GM13976 (cell line): Measurements from ENCODE around the gene TOP1.

Experiments
- DNase-seq: peaks from one replicate; pipeline ENCODE4 v3.0.0; 2012; ENCODE audit warnings: low spot score
- in situ Hi-C: fragments of 300-500 bp; cut with MboI; formaldehyde crosslinking; loops from one replicate; pipeline ENCODE4 v1.12.0; 2022; ENCODE audit warnings: low sequenced_read_pairs, mixed read lengths, inconsistent platforms; ENCODE audit not compliant: unreplicated experiment
- TF ChIP-seq, protein P1 (sequence below): IDR thresholded peaks from 2 replicates; pipeline ENCODE4 v1.5.1; 2012; ENCODE audit warnings: borderline replicate concordance, mild to moderate bottlenecking; ENCODE audit not compliant: insufficient read depth; ENCODE audit errors: extremely low read depth, missing control alignments, control extremely low read depth

The TOP1 gene

DNA sequence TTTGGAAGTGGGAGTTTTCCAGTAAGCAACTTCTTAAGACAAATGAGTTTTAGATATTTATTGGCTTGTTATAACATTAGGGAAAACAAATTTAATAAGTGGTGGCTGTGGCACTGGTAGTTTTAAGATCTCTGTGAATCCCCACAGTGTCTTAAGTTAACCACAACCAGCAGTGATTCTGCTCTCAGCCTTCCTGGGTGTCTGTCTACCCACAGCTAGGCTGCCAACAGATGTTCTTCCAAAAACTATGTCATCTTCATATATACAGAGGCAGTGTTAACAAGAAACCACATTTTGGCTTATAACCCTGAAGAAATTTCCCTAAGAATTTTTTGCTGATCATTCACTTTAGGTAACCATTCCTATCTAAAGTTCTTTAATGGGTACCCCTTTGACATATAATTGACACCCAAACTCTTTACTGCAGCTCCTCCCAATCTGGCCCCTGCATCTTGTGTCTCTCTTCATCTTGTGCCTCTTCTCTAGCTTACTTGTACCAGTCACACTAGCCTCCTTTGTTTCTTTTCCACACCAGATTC is 52.7 kb downstream of the TOP1 start:
- no peak for DNase-seq
- TF ChIP-seq, protein P1, sequence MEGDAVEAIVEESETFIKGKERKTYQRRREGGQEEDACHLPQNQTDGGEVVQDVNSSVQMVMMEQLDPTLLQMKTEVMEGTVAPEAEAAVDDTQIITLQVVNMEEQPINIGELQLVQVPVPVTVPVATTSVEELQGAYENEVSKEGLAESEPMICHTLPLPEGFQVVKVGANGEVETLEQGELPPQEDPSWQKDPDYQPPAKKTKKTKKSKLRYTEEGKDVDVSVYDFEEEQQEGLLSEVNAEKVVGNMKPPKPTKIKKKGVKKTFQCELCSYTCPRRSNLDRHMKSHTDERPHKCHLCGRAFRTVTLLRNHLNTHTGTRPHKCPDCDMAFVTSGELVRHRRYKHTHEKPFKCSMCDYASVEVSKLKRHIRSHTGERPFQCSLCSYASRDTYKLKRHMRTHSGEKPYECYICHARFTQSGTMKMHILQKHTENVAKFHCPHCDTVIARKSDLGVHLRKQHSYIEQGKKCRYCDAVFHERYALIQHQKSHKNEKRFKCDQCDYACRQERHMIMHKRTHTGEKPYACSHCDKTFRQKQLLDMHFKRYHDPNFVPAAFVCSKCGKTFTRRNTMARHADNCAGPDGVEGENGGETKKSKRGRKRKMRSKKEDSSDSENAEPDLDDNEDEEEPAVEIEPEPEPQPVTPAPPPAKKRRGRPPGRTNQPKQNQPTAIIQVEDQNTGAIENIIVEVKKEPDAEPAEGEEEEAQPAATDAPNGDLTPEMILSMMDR = no peak
- in situ Hi-C loops = loop anchor here (25.0 kb wide), 1 partner anchor 319 kb away; no protein-coding TSS in a partner anchor

DNA sequence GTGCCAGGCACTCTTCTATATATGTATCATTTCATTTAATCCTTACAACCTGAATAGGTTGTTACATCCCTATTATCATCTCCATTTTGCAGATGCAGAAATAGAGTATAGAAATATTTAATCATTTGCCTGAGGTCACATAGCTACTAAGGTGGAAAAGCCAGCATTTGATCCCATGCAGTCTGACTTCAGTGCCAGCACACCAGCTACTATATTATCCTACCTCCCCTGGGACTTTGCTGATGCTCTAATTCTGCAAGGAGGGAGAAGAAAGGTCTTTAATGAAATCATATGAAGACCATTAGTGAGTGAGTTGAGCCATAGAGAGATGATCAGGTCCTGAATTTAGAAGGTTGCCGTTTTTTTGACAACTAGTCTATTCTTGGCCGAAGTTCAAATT is 53.7 kb downstream of the TOP1 start:
- TF ChIP-seq, protein P1 = no peak
- in situ Hi-C loops = loop anchor here (25.0 kb wide), 1 partner anchor 320 kb away; no protein-coding TSS in a partner anchor
- no peak for DNase-seq

DNA sequence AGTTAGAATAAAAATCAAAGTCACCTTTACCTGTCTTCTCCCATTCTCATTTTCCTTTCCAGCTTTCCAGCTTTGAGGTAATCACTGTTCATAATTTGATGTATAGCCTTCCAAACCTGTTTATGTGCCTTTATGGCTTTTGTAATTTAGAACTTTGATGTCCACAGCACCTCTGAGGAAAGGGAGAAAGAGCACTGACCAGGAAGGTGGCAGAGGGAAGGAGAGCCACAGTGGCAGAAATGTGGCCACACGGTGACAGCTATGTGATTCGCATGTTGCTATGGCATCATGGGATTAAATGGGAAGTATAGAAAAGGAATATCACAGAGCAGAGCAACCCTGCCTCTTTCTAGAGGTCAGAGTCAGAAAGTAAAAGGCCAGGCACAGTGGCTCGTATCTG is 57.0 kb downstream of the TOP1 start:
- DNase-seq = no peak
- in situ Hi-C loops = loop anchor here (25.0 kb wide), 1 partner anchor 323 kb away; no protein-coding TSS in a partner anchor
- TF ChIP-seq, protein P1 = no peak

DNA sequence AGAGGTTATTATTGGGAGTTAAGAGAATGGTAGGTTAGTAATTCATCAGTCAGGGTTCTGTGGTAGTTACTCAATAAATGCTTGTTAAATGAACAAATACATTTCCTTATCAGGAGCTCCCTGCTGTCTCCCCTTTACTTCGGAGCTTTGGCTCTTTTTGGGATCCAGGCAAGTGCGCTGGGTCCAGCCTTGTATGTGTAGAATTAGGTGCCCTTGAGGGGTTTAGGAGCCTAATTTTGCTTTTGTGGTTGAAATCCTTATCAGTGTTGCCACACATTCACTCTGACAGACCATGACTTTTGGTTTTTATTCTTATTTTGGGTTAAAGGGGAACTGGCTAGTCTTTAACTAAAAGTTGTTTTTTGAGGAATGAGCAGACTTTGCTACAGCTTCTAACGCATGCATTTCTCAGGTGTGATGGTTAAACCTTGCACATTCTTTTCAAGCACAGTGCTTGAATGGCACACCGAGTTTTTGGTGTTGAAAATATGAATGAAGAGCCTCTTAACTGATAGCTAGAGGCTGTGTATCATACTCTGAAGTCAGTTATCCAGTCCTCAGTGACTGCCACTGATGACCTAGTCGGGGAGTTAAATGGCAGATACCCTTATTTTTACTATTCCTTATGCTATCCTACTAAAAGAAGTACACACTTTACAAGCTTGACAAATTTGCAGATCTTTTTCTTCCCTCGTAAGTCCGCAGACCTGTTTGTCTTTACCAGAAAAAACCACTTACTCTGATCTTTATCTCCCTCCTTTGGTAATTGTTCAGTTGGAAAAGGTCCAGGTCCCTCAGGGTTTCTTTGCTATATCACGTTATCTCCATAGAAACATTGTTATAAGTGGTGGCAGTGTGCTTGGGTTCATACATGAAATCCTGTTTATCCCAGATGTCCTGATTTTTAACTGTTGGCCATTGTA is 58.0 kb downstream of the TOP1 start:
- TF ChIP-seq, protein P1 = no peak
- DNase-seq = no peak
- in situ Hi-C loops = loop anchor here (25.0 kb wide), 1 partner anchor 324 kb away; no protein-coding TSS in a partner anchor

DNA sequence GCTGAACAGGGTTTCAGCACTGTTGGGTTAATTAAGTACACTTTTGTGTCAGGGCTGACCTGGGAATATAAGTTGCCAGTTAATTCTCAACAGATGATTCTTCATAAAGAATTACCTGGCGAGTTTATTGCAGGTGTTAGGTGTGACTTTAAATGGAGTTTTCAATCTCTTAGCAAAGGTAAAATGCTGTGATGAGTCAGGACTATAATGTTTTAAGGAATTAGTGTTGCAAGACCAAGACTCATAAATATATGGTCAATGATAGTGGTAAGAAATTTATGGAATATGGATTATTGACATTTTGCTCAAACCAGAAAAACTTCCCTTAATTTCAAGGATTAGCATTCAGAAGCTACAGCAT is 58.7 kb downstream of the TOP1 start:
- in situ Hi-C loops = loop anchor here (25.0 kb wide), 1 partner anchor 325 kb away; no protein-coding TSS in a partner anchor
- TF ChIP-seq, protein P1 = no peak
- no peak for DNase-seq

DNA sequence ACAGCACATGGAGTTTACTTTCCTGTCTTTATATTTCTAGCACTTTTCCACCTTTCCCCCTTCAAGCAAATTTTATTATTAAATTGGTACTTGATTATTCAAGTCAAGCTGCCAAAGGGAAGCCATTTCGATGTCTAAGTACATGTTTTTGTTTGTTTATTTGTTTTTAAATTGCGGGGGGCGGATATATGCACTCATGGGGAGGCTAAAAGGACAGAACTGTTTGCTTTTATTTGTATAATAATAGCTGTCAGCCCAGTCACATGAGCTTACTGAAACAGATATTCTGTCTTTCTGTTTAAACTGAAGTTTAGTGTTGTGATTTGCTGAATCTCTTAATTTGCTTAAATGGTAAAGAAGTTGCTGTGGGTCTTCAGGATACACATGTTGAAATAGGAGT is 59.2 kb downstream of the TOP1 start:
- DNase-seq = no peak
- TF ChIP-seq, protein P1 = no peak
- in situ Hi-C loops = loop anchor here (25.0 kb wide), 1 partner anchor 325 kb away; no protein-coding TSS in a partner anchor
